NT2/D1 (cell line): ENCODE data around the gene CDC73.

Experiments
- SUZ12 ChIP-seq: IDR thresholded peaks from 2 replicates; pipeline ENCODE4 v1.6.1; 2011; ENCODE audit not compliant: insufficient read length, insufficient read depth; ENCODE audit errors: extremely low read depth
- ZNF274 ChIP-seq: IDR thresholded peaks from 2 replicates; pipeline ENCODE4 v1.6.1; 2011; ENCODE audit warnings: mild to moderate bottlenecking, low read depth, low read length

- TF ChIP-seq SUZ12 (no peak), ZNF274 (no peak)
Measured at GRCh38 chr1:193156822-193157142, 35.0 kb downstream of the CDC73 start.
